OCI-M1 (cell line): Measurements from ENCODE around the gene LRRC17.

Experiments
- DNase-seq: peaks from one replicate; lab custom pipeline; 2025; lab: John Stamatoyannopoulos, UW

LRRC17 gene

GRCh38 chr7:102912742-102913141, at the start of gene LRRC17:
TSS of gene LRRC17 (plus strand) at chr7:102913000. CDS start at chr7:102933914, 20,914 bp downstream.
- DNase-seq, result no peak

- DNase-seq, result no peak
These were observed 47.8 kb upstream of the LRRC17 start for GRCh38 chr7:102864958-102865357.

GRCh38 chr7:102866535-102867215, 46.1 kb upstream of the LRRC17 start:
- DNase-seq, result peak; percentile 36

- no peak for DNase-seq
These were observed 43.6 kb upstream of the LRRC17 start for GRCh38 chr7:102869195-102869594.

GRCh38 chr7:102872460-102872859, 40.3 kb upstream of the LRRC17 start:
- no peak for DNase-seq

- no peak for DNase-seq
These were observed 39.2 kb upstream of the LRRC17 start for GRCh38 chr7:102873470-102874165.

- peak; percentile 24 for DNase-seq
These were observed 38.5 kb upstream of the LRRC17 start for GRCh38 chr7:102874166-102874829.

- no peak for DNase-seq
These were observed 37.8 kb upstream of the LRRC17 start for GRCh38 chr7:102874966-102875365.

GRCh38 chr7:102875700-102876295, 37.0 kb upstream of the LRRC17 start:
- DNase-seq, result peak; percentile 10

- peak; percentile 47 for DNase-seq
These were observed 29.5 kb upstream of the LRRC17 start for GRCh38 chr7:102883098-102883860.

- no peak for DNase-seq
These were observed 24.1 kb upstream of the LRRC17 start for GRCh38 chr7:102888561-102889233.

GRCh38 chr7:102889851-102890250, 22.9 kb upstream of the LRRC17 start:
- DNase-seq, result no peak

GRCh38 chr7:102890292-102890970, 22.4 kb upstream of the LRRC17 start:
- DNase-seq, result peak; percentile 73

GRCh38 chr7:102890971-102891692, 21.7 kb upstream of the LRRC17 start:
- no peak for DNase-seq

- peak; percentile 12 for DNase-seq
These were observed 21.0 kb upstream of the LRRC17 start for GRCh38 chr7:102891693-102892261.

GRCh38 chr7:102892631-102893278, 20.0 kb upstream of the LRRC17 start:
- peak; percentile 81 for DNase-seq

- no peak for DNase-seq
These were observed 17.2 kb upstream of the LRRC17 start for GRCh38 chr7:102895602-102896001.

- no peak for DNase-seq
These were observed 16.2 kb upstream of the LRRC17 start for GRCh38 chr7:102896585-102896984.

GRCh38 chr7:102897211-102897631, 15.6 kb upstream of the LRRC17 start:
- no peak for DNase-seq
